Measurements from ENCODE around the gene IHH. TPM values are rescaled to one million over a fixed set of nuclear protein-coding genes. Genes with fewer than 3 reads are reported as not detected.

The IHH gene
- total RNA-seq, 1 donor from 2014 or later, result not detected

DNA sequence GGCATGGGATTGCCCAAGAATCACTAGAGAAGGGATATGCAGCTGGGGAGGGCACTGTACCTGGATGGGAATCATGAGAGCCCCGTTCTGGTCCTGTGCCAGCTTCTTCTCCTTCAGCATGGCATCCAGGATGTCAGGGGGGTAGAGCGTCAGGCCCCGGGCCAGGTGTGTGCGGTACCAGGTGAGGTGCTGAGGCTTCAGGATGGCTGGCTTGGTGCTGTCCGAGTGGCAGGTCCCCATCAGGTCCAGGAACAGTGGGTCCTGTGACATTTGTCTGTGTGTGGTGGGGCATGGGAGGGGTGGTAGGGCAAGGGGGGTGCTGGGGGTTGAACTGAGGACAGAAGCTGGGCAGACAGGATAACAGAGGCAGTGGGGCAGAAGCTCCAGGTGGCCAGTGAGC lies 32.6 kb downstream of the IHH start:
- Mint-ChIP-seq H3K36me3 (ENCODE audit: low read depth) (no peaks in the 10 kb centered on the region), H3K4me1 (ENCODE audit: low read depth) (no peaks in the 10 kb centered on the region), H3K9me3 (no peaks in the 10 kb centered on the region), H3K4me3 (no peak overlapping the region), H3K27me3 (ENCODE audit: insufficient read depth) (no peaks in the 10 kb centered on the region), H3K27ac (no peak overlapping the region)
- no peak for DNase-seq (ENCODE audit: low spot score)
- intact Hi-C loops (cut with micrococcal nuclease), result no loop called here

DNA sequence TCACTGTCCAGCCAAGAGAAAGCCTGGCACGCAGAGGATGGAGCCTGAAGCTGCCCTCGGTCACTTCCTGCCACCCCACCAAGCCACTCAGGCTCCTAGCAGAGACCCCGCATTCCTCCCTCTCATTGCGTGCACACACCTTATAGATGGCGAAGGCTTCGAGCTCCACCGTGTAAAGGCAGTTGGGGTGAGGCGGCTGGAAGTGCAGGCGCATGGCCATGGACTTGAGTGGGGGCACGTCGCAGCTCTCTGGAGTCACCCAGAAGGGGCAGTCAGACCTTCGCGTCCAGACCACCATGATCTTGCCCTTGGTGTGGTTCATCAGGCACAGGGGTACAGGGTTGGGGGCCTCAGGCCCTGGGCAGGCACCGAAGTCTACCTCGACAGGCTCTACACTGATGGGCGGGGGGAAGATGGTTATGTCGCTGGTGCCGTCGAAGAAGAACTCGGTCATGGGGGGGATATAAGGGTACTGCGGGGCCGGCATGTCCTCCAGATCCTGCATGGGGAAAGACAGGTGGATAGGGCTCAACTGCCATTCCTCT lies 33.1 kb downstream of the IHH start:
- no peaks in the 10 kb centered on the region for H3K9me3 Mint-ChIP-seq
- intact Hi-C loops (cut with micrococcal nuclease), result no loop called here

DNA sequence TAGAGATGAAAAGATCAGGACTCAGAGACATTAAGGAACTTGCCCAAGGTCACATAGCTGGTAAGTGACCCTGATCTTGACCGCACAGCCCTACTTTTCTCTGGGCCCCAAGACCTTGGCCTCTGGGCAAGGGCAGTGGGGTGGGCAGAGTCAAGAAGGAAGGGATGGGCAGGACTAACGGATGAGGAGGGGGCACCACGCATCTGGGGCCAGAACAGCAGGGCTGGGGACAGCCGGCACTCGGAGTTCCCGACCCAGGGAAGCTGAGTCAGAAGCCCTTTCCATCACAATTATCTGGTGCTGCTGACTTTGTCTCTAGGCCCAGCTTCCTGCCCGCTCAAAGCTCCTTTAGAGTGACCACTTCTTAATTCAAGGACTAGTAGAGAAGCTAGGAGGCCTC lies 33.8 kb downstream of the IHH start:
- H3K4me1 Mint-ChIP-seq (ENCODE audit: low read depth), result no peaks in the 10 kb centered on the region
- H3K9me3 Mint-ChIP-seq, result no peaks in the 10 kb centered on the region
- H3K4me3 Mint-ChIP-seq, result no peak overlapping the region
- no peak overlapping the region for H3K27ac Mint-ChIP-seq
- intact Hi-C loops (cut with micrococcal nuclease), result no loop called here
- H3K27me3 Mint-ChIP-seq (ENCODE audit: insufficient read depth), result peaks cover 2% of the 10 kb centered on the region
- no peak for DNase-seq (ENCODE audit: low spot score)
- no peaks in the 10 kb centered on the region for H3K36me3 Mint-ChIP-seq (ENCODE audit: low read depth)

More for the DNA sequence above, 33.1 kb downstream of the IHH start:
- H3K4me3 Mint-ChIP-seq, result no peak overlapping the region
- H3K4me1 Mint-ChIP-seq (ENCODE audit: low read depth), result no peaks in the 10 kb centered on the region
- peaks cover 2% of the 10 kb centered on the region for H3K27me3 Mint-ChIP-seq (ENCODE audit: insufficient read depth)
- H3K27ac Mint-ChIP-seq, result no peak overlapping the region
- no peaks in the 10 kb centered on the region for H3K36me3 Mint-ChIP-seq (ENCODE audit: low read depth)
- no peak for DNase-seq (ENCODE audit: low spot score)

DNA sequence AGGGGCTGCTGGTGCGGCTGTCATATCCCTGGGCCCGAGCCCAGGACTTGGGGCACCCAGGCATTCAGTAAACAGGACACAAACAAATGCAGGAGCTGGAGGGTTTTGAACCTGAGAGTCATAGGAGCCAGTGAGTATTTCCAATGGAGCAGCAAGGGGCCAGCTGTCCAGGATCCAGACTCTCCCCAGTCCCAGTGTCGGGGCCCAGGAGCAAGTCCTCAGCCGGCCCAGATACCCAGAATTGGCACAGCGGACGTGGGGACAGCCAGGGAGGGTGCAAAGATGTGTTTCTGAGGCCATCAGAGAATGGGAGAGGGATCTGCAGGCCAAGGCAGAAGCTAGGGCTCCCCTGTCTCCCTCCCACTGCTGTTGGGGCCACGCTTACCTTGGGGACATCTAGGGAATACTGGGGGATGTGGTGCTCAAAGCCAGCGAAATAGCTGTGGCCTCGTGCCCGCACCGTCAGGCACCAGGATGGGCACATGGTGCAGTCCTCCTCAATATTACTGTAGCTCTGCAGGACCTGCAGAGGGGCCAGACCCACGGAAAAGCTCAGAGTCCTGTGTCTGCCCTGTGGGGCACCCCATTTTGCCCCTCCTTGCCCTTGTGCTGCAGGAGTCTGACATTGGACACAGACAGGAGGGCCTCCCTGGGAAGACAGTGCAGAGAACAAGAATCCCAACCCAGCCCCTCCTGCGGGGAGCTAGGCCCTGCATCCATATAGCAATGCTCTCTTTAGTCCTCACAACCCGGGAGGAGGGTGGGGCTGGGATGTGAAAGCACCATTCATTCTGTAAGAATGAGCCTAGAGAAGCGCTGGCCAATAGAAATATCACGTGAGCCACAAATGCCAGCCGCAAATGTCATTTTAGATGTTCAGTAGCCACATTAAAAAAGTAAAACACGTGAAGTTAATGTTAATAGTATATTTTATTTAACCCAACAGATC lies 34.8 kb downstream of the IHH start:
- DNase-seq (ENCODE audit: low spot score), result no peak
- H3K27ac Mint-ChIP-seq, result no peak overlapping the region
- H3K27me3 Mint-ChIP-seq (ENCODE audit: insufficient read depth), result peaks cover 2% of the 10 kb centered on the region
- H3K36me3 Mint-ChIP-seq (ENCODE audit: low read depth), result no peaks in the 10 kb centered on the region
- H3K4me3 Mint-ChIP-seq, result no peak overlapping the region
- intact Hi-C loops (cut with micrococcal nuclease), result no loop called here
- no peaks in the 10 kb centered on the region for H3K4me1 Mint-ChIP-seq (ENCODE audit: low read depth)
- no peaks in the 10 kb centered on the region for H3K9me3 Mint-ChIP-seq

DNA sequence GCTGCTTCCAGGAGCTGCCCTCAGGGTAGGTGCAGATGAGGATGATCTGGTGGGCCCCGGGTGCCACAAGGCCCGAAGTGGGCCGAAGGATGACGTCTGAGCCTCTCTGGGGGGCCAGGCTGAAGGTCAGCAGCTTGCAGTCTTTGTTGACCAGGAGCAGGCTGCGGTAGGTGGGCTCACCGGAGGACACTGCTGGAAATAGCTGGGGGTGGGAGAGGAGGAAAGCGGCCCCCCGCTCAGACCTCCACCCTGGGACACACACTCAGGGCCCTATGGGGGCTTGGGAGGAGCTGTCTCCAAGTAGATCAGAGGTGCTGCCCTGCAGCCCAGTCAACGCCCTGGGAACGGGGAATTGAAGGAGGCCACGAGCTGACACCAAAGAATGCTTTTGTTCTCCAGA lies 36.7 kb downstream of the IHH start:
- H3K4me1 Mint-ChIP-seq (ENCODE audit: low read depth), result no peaks in the 10 kb centered on the region
- intact Hi-C loops (cut with micrococcal nuclease), result no loop called here
- no peak overlapping the region for H3K27ac Mint-ChIP-seq
- DNase-seq (ENCODE audit: low spot score), result no peak
- no peaks in the 10 kb centered on the region for H3K36me3 Mint-ChIP-seq (ENCODE audit: low read depth)
- H3K4me3 Mint-ChIP-seq, result no peak overlapping the region
- H3K9me3 Mint-ChIP-seq, result no peaks in the 10 kb centered on the region
- H3K27me3 Mint-ChIP-seq (ENCODE audit: insufficient read depth), result peaks cover 2% of the 10 kb centered on the region

DNA sequence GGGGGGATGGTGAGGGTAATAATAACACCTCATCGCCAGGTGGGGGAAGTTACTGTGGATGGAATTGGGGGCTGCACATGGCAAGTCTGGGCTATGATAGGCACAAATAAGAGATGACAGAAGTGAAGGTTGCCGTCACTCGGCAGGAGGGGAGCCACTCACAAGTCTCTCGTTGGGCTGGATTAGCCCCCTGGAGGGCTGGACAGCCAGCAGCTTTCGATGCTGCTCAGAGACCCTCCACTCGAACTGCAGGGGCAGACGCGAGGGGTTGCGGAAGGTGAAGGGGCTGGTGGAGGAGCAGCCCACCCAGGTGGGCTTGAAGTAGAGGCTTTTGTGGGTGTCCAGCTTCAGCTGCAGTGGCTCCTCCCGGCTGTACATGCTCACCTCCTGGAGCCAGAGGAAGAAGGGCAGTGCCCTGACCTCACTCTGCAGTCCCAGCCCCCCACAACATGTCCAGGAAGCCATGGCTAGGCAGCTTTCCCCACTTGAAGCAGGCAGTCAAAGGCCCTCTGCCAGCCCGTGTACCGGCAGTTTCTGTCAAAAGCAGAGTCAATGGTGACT lies 37.6 kb downstream of the IHH start:
- intact Hi-C loops (cut with micrococcal nuclease), result no loop called here
- H3K36me3 Mint-ChIP-seq (ENCODE audit: low read depth), result no peaks in the 10 kb centered on the region
- no peak overlapping the region for H3K27ac Mint-ChIP-seq
- no peaks in the 10 kb centered on the region for H3K4me1 Mint-ChIP-seq (ENCODE audit: low read depth)
- H3K9me3 Mint-ChIP-seq, result no peaks in the 10 kb centered on the region
- peaks cover 2% of the 10 kb centered on the region for H3K27me3 Mint-ChIP-seq (ENCODE audit: insufficient read depth)
- H3K4me3 Mint-ChIP-seq, result no peak overlapping the region
- DNase-seq (ENCODE audit: low spot score), result no peak

DNA sequence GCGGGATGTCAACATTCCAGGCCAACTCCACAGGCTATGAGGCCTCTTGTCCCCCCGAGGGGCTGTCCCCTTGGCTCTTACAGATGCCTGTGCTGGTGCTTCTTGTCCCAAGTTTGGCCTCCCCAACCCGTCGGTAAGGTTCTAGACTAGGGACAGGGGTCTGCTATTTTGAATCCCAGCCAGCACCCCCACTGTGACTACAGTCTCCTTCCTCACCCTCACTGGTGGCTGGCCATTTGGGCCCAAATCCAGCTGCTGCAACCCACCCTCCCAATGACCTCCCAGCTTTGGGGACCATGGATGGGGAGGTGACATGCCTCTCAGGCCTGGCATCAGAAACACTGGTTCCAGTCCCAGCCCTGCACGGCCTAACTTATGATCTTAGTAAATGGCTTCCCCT lies 38.1 kb downstream of the IHH start:
- no peak for DNase-seq (ENCODE audit: low spot score)
- intact Hi-C loops (cut with micrococcal nuclease), result no loop called here

DNA sequence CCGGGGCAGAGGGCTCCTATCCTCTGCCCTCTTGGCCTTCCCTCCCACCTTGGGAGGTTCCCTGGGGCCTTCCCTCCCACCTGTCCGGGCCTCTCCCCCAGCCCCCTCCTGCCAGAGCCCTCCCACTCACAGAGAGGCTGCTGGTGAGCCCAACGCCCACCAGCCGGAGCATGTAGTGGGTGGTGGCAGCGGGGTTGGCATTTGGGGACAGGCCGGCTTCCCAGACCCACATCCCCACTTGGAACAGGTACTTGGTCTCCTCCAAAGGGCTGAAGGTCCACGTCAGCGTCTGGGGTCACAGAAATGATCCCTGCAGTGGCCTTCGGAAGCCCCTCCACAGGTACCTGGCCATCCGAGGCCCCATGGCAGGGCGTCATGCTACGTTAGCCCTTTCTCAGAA lies 38.7 kb downstream of the IHH start:
- H3K4me3 Mint-ChIP-seq, result no peak overlapping the region
- peaks cover 2% of the 10 kb centered on the region for H3K27me3 Mint-ChIP-seq (ENCODE audit: insufficient read depth)

More for the DNA sequence above, 38.1 kb downstream of the IHH start:
- no peaks in the 10 kb centered on the region for H3K9me3 Mint-ChIP-seq
- peaks cover 2% of the 10 kb centered on the region for H3K27me3 Mint-ChIP-seq (ENCODE audit: insufficient read depth)
- H3K36me3 Mint-ChIP-seq (ENCODE audit: low read depth), result no peaks in the 10 kb centered on the region
- H3K27ac Mint-ChIP-seq, result no peak overlapping the region
- H3K4me3 Mint-ChIP-seq, result no peak overlapping the region
- H3K4me1 Mint-ChIP-seq (ENCODE audit: low read depth), result no peaks in the 10 kb centered on the region

DNA sequence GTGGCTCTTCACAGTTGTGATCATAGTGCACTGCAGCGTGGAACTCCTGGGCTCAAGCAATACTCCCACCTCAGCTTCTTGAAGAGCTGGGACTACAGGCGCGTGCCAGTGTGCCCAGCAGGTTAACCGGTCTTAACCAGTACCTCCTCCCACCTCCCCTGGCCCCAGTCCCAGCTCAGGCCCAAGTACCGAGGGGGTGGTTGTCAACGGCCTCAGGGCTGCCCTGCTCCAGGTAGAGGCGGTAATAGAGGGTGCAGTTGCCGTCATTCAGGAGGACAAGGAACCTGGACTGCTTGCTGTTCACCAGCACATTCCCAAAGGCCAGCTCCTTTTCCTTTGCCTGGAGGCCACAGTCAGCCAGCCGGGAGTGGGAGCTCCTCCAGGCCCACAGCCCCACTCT lies 39.1 kb downstream of the IHH start:
- Mint-ChIP-seq H3K9me3 (no peaks in the 10 kb centered on the region), H3K4me3 (no peak overlapping the region), H3K27me3 (ENCODE audit: insufficient read depth) (peaks cover 2% of the 10 kb centered on the region), H3K27ac (no peak overlapping the region), H3K36me3 (ENCODE audit: low read depth) (no peaks in the 10 kb centered on the region), H3K4me1 (ENCODE audit: low read depth) (no peaks in the 10 kb centered on the region)
- intact Hi-C loops (cut with micrococcal nuclease), result no loop called here
- no peak for DNase-seq (ENCODE audit: low spot score)

More for the DNA sequence above, 38.7 kb downstream of the IHH start:
- no peaks in the 10 kb centered on the region for H3K9me3 Mint-ChIP-seq
- intact Hi-C loops (cut with micrococcal nuclease), result no loop called here
- no peaks in the 10 kb centered on the region for H3K36me3 Mint-ChIP-seq (ENCODE audit: low read depth)
- no peak overlapping the region for H3K27ac Mint-ChIP-seq
- no peaks in the 10 kb centered on the region for H3K4me1 Mint-ChIP-seq (ENCODE audit: low read depth)
- DNase-seq (ENCODE audit: low spot score), result no peak

DNA sequence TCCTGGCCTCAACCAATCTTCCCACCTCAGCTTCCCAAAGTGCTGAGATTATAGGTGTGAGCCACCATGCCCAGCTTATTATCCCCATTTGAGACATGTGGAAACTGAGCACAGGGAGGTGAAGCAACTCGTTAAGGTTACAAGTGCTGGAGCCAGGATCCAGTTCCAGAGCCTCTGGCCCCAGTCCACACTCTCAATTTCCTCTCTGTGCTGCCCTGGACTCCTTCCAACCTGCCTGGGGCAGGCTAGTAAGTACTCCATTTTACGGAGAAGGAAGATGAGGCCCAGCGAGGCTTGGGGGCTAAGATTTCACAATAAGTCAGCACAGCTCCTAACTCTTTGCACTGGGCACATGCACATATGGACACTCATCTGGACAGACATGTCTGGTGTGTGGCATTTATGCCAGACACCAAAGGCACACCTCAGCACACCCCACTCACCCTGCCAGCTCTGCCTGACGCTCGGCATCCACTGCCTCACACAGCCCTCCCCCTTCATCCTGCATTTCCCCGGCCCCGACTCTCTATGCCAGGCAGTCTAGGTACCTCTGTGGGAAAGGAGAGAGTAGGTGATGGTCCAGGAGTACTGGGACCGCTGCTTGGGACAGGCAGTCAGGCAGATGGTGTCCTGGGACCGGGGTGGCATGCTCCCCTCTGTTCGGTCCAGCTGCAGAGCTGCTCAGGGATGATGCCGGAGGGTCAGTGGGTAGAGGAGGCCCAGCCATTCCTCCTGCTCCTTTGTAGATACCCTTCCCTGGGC lies 39.9 kb downstream of the IHH start:
- Mint-ChIP-seq H3K27ac (no peak overlapping the region), H3K4me1 (ENCODE audit: low read depth) (no peaks in the 10 kb centered on the region), H3K27me3 (ENCODE audit: insufficient read depth) (peaks cover 2% of the 10 kb centered on the region), H3K4me3 (no peak overlapping the region), H3K36me3 (ENCODE audit: low read depth) (no peaks in the 10 kb centered on the region), H3K9me3 (no peaks in the 10 kb centered on the region)
- intact Hi-C loops (cut with micrococcal nuclease), result no loop called here
- DNase-seq (ENCODE audit: low spot score), result no peak

DNA sequence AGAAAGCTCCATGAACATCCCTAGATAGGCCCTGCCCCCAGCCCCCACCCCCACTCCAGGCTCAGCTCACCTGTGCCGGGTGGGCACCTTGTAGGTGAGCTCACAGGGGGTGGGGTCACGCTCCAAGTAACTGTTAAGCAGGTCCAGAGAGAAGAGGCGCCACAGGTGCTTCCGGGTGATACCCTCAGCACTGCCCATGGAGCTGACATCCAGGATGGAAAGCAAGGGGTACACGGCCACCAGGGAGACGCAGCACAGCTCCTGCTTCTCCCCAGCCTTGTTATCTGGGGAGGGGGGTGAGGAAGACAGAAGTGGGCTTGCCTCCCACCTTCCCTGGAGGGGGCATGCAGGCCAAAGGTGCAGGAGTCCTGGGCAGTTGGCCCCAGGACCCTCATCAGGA lies 41.3 kb downstream of the IHH start:
- H3K4me3 Mint-ChIP-seq, result no peak overlapping the region
- H3K36me3 Mint-ChIP-seq (ENCODE audit: low read depth), result no peaks in the 10 kb centered on the region
- peaks cover 2% of the 10 kb centered on the region for H3K27me3 Mint-ChIP-seq (ENCODE audit: insufficient read depth)
- DNase-seq (ENCODE audit: low spot score), result no peak
- no peaks in the 10 kb centered on the region for H3K4me1 Mint-ChIP-seq (ENCODE audit: low read depth)
- H3K27ac Mint-ChIP-seq, result no peak overlapping the region
- H3K9me3 Mint-ChIP-seq, result no peaks in the 10 kb centered on the region
- intact Hi-C loops (cut with micrococcal nuclease), result no loop called here

DNA sequence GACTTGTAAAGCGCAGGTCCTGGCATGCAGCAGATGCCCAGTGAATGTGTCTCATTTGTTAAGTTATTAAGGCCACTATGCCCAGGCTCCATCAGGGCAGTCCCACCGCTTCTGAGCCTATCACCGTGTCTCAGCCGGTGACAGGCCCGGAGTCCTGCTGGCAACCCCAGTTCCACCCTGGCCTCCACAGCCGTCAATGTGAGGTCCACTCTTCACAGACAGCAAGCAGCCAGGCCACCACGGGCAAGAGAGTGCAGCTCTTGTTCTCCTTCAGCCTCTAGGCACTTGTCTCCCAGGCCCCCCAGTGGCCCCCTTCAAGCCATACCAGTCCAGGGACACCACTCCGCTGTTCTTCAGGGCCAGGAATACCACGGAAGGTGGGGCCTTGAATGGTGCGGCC lies 42.0 kb downstream of the IHH start:
- H3K4me1 Mint-ChIP-seq (ENCODE audit: low read depth), result no peaks in the 10 kb centered on the region
- H3K9me3 Mint-ChIP-seq, result no peaks in the 10 kb centered on the region
- intact Hi-C loops (cut with micrococcal nuclease), result no loop called here
- no peaks in the 10 kb centered on the region for H3K36me3 Mint-ChIP-seq (ENCODE audit: low read depth)
- DNase-seq (ENCODE audit: low spot score), result no peak
- no peak overlapping the region for H3K27ac Mint-ChIP-seq
- peaks cover 2% of the 10 kb centered on the region for H3K27me3 Mint-ChIP-seq (ENCODE audit: insufficient read depth)
- no peak overlapping the region for H3K4me3 Mint-ChIP-seq

DNA sequence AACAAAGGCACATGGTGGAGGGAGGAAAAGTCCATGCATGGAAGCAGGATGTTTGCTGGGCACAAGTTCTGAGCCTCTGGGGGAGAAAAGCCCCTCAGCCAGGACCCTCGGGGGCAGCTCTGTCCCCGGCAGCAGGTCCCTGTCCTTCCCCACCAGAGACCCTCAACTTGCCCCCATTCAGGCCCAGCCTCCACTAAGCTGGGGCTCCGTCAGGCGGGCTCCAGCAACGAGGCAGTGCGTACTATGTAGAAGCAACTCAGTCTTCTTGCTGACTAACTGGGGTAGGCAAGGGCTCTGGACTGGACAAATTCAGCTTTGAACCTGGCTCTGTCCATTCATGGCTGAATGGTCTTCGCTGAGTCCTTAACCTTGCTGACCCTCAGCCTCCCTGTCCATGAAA lies 42.4 kb downstream of the IHH start:
- no peak overlapping the region for H3K4me3 Mint-ChIP-seq
- H3K4me1 Mint-ChIP-seq (ENCODE audit: low read depth), result no peaks in the 10 kb centered on the region
- H3K27ac Mint-ChIP-seq, result no peak overlapping the region
- intact Hi-C loops (cut with micrococcal nuclease), result no loop called here
- H3K9me3 Mint-ChIP-seq, result no peaks in the 10 kb centered on the region
- H3K27me3 Mint-ChIP-seq (ENCODE audit: insufficient read depth), result peaks cover 6% of the 10 kb centered on the region
- DNase-seq (ENCODE audit: low spot score), result no peak
- H3K36me3 Mint-ChIP-seq (ENCODE audit: low read depth), result no peaks in the 10 kb centered on the region
